Activated CD8-positive, alpha-beta T cell treated with anti-CD3 and anti-CD28 coated beads, Interleukin-2, amount 10 ng/mL, durations not matched to agents 7 days and 5 days (primary cell): ENCODE data around the gene ARL6IP5. TPM values are rescaled to one million over a fixed set of nuclear protein-coding genes. Genes with fewer than 3 reads are reported as not detected.

ENCODE experiments used
- microRNA-seq: library from miRNA; unstranded; fragments of <30 nt; microRNA quantifications from one replicate; pipeline ENCODE4 v1.2.0, GENCODE V29; 2022
- total RNA-seq, 2 experiments: library from RNA; stranded (reverse); gene quantifications; one replicate each; pipeline ENCODE4 v1.2.3, GENCODE V29; 2021

The ARL6IP5 gene
- total RNA-seq, 2 experiments from 2014 or later, result 148 to 153 TPM

Small RNA genes lying within 50 kb of the gene (microRNA-seq; reads per million reads assigned to microRNA genes)
- gene MIR3136, result 46.5 reads per million, percentile 48 among the genes with 10 or more reads in this experiment

Other genes starting within 250 kb of the ARL6IP5 start
- gene TAFA4, start 152.4 kb upstream of the ARL6IP5 start, total RNA-seq, result not detected
- 10 to 100 TPM in 1 of 2 experiments, 1 to 10 TPM in 1; 9.4 to 13.6 TPM for gene EOGT, start 71.3 kb upstream of the ARL6IP5 start, total RNA-seq
- 10 to 100 TPM; 47.5 to 49.3 TPM for gene TMF1, start 32.6 kb upstream of the ARL6IP5 start, total RNA-seq
- 100 to 1,000 TPM in 1 of 2 experiments, 10 to 100 TPM in 1; 95.5 to 101 TPM for gene UBA3, start 4.6 kb upstream of the ARL6IP5 start, total RNA-seq
- gene LMOD3, start 37.7 kb downstream of the ARL6IP5 start, total RNA-seq, result not detected